ENCODE measurements around the gene KEAP1. TPM values are rescaled to one million over a fixed set of nuclear protein-coding genes. Genes with fewer than 3 reads are reported as not detected.

KEAP1 gene
- total and polyA plus RNA-seq, 10 of the 15 experiments (the other 5 are each of a cell fraction or from before 2014, with no cell fraction given): 1.4 to 87.7 (median 48.6) TPM

- no peak for TF ChIP-seq YBX1 (IDR thresholded peaks at IDR 0.05)
- TF ChIP-seq KLF5 (IDR thresholded peaks at IDR 0.05; ENCODE audit: partially characterized antibody): no peak
- no peak for TF ChIP-seq BMI1 (IDR thresholded peaks at IDR 0.05; ENCODE audit: borderline replicate concordance)
Observed at GRCh38 chr19:10546817-10547216, 43.7 kb upstream of the KEAP1 start (continued).

GRCh38 chr19:10544753-10545251 is 41.6 kb upstream of the KEAP1 start:
- Histone ChIP-seq H2AFZ (ENCODE audit: control insufficient read depth, low read depth, low read length) (no peak overlapping the region), H3K4me3 (peak overlapping the region; percentile 93), H3K4me2 (ENCODE audit: control insufficient read depth, insufficient read depth) (peak overlapping the region; percentile 100), H3K27me3 (replicated peaks in 1 of 2; ENCODE audit: control insufficient read depth in 2 of 2, insufficient read depth in 2 of 2, low read length in 1 of 2) (no peaks in the 10 kb centered on the region), H3K36me3 (ENCODE audit: control insufficient read depth in 2 of 2, insufficient read depth in 2 of 2, low read length in 1 of 2) (peaks cover 3% of the 10 kb centered on the region in 2 experiments; a peak in 3 of 4 replicates), H3K9me3 (replicated peaks; ENCODE audit: control insufficient read depth, insufficient read depth, low read length) (no peaks in the 10 kb centered on the region), H3K4me1 (ENCODE audit: control insufficient read depth, insufficient read depth, low read length) (peaks cover 14% of the 10 kb centered on the region), H3K27ac (ENCODE audit: control insufficient read depth, insufficient read depth) (peak overlapping the region; percentile 83), H3K9ac (ENCODE audit: control insufficient read depth, insufficient read depth, low read length) (peak overlapping the region; percentile 97), H4K20me1 (ENCODE audit: control insufficient read depth, insufficient read depth) (no peaks in the 10 kb centered on the region), H3K79me2 (ENCODE audit: control insufficient read depth, insufficient read depth, low read length) (peaks cover 11% of the 10 kb centered on the region)
- CTCF ChIA-PET: interaction anchor here (1.1 kb wide), 1 partner anchor 99 kb away, joined by 3 read pairs; no protein-coding TSS in a partner anchor
- TSS peak; percentile 72 for BruUV-seq (replicated peaks)
- no peak for ATAC-seq
- no peak for FAIRE-seq
- intact Hi-C loops (cut with micrococcal nuclease; ENCODE audit: unreplicated experiment) (no loop called here), in situ Hi-C loops (cut with MboI) (no loop called here)
- no peak for DNase-seq (ENCODE audit: low read depth, low spot score)
- RAD21 ChIA-PET (ENCODE audit: unreplicated experiment): no interaction called here
- SMC1A ChIA-PET (ENCODE audit: uncharacterized antibody, unreplicated experiment): no interaction called here
- TF ChIP-seq SIX5 (IDR thresholded peaks at IDR 0.05; ENCODE audit: low read depth, low read length, severe bottlenecking) (no peak), ZBTB33 (IDR thresholded peaks at IDR 0.05) (peak; percentile 37; the same call in 1 of the 2 replicates)
- WGBS (ENCODE audit: insufficient coverage, insufficient replicate concordance, low lambda C conversion rate, missing lambda C conversion rate): 72% methylated on average over 23 of the region's 23 CpGs
- POLR2A ChIA-PET: interaction anchor here (0.5 to 2.5 kb wide), 4 partner anchors 10 to 26 kb away, joined by 3 to 7 read pairs (median 6); no protein-coding TSS in a partner anchor

Measured in GM12878 (cell line).